AG10803 (cell line): ENCODE data around the gene HSF5.

ENCODE experiments used
- DNase-seq: peaks from one replicate; pipeline ENCODE4 v3.0.0; 2010; ENCODE audit warnings: low read depth
- H3K4me3 ChIP-seq: 2 replicates; pipeline ENCODE4 v1.5.1; 2011; ENCODE audit warnings: mild to moderate bottlenecking, low read length, control low read depth
- TF ChIP-seq, protein P1 (sequence below): conservative IDR thresholded peaks from 2 replicates; pipeline ENCODE4 v1.5.1; 2011; ENCODE audit warnings: mild to moderate bottlenecking, low read length, control low read depth, inconsistent platforms

The HSF5 gene

GRCh38 chr17:58376472-58377000, 111.7 kb downstream of the HSF5 start:
- DNase-seq, result no peak
- H3K4me3 ChIP-seq, result no peak overlapping the region

DNA sequence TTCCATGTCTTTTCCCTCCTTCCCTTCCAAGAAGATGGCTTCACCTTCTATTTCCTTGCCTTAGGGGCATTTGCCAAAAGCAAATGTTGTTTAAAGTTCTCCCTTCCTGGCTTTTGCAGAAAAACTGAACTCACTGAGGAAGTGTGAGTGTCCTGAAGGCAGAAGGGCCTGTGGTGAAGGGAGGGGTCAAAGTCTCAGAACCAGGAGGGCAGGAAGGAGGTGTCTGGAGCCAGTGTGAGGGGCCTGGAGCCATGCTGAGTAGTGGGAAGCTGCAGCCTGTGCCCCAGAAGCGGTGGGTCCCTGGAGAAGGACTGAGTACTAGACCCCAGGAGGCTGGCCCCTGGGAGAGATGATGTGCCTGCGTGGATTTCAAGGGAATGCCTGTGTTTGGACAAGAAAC, 112.4 kb downstream of the HSF5 start:
- no peak overlapping the region for H3K4me3 ChIP-seq
- TF ChIP-seq, protein P1, sequence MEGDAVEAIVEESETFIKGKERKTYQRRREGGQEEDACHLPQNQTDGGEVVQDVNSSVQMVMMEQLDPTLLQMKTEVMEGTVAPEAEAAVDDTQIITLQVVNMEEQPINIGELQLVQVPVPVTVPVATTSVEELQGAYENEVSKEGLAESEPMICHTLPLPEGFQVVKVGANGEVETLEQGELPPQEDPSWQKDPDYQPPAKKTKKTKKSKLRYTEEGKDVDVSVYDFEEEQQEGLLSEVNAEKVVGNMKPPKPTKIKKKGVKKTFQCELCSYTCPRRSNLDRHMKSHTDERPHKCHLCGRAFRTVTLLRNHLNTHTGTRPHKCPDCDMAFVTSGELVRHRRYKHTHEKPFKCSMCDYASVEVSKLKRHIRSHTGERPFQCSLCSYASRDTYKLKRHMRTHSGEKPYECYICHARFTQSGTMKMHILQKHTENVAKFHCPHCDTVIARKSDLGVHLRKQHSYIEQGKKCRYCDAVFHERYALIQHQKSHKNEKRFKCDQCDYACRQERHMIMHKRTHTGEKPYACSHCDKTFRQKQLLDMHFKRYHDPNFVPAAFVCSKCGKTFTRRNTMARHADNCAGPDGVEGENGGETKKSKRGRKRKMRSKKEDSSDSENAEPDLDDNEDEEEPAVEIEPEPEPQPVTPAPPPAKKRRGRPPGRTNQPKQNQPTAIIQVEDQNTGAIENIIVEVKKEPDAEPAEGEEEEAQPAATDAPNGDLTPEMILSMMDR, result no peak
- no peak for DNase-seq

More at GRCh38 chr17:58376472-58377000, 111.7 kb downstream of the HSF5 start:
- TF ChIP-seq, protein P1, result no peak

GRCh38 chr17:58375256-58375655, 113.0 kb downstream of the HSF5 start:
- no peak for DNase-seq
- H3K4me3 ChIP-seq, result no peak overlapping the region
- TF ChIP-seq, protein P1, result no peak

DNA sequence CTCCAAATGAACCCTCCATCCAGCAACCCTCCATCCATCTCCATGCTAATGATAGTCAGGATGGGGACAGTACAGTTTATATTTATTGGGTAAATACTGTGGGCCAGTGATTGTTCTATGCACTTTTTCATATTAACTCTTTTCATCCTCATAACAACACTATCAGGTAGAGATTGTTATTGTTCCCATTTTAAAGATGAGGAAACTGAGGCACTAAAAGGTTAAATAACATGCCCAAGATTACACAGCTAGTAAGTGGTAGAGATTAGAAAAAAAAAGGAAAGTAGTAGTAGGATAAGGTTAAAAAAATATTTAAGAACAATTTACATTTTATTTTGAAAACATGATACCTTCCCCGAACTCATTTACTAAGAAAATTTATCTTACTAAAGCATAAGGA, 114.3 kb downstream of the HSF5 start:
- TF ChIP-seq, protein P1, result no peak
- no peak for DNase-seq
- H3K4me3 ChIP-seq, result no peak overlapping the region

GRCh38 chr17:58373003-58373402, 115.2 kb downstream of the HSF5 start:
- DNase-seq, result no peak
- TF ChIP-seq, protein P1, result no peak
- H3K4me3 ChIP-seq, result no peak overlapping the region

DNA sequence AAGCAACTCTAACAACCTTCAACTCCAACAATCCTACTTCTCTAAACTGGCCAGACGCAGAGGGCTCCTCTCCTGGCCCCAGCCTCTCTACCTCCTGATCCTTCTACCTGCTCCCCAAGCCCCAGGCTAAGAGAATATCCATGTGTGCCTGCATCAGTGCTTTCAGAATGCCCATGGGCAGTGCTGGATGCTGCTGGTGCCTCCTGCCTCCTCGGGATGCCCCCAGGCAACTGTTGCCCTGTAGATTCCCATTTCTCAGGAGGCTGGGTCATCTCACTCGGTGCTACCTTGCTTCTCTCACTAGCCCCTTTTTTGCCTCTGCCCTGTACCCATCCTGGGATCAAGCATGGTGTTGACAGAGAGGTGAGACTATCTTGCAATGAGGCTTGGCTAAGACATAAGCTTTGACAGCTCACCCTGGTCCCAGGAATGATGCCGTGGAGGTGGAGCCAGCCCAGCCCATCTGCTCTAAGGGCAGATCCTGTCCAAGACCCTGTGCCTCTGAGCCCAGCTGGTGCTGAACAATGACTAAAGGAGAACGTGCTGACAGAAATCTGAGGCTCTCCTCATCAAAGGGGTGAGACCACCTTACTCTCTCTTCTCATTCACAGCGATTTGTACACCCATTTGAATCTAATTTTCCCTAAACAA, 116.8 kb downstream of the HSF5 start:
- TF ChIP-seq, protein P1, result no peak
- H3K4me3 ChIP-seq, result no peak overlapping the region
- no peak for DNase-seq

DNA sequence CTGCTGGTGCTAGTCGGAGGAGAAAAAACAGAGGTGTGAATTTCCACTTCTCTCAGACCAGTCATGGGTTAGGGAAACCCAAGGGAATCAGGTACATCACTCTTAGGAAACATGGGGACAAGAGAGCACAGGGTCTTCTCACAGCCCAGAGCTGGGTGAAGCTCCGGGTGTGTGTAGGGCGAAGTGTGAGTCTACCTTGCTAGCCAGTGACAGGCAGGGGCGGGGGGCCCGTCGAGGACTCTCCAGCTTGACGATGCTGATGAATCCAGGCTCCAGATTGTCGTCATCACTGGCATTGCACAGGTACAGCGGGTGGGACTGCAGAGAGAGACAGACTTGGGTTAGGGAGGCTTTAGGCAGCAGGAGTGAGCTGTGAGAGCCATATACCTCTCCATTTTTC, 117.5 kb downstream of the HSF5 start:
- TF ChIP-seq, protein P1, result no peak
- H3K4me3 ChIP-seq, result no peak overlapping the region
- DNase-seq, result no peak
